Head of caudate nucleus (tissue), 42 donors: Measurements from ENCODE around the gene KCNAB2.

Source experiments
- DNase-seq, 42 donors: peaks; one replicate each; pipeline versions ENCODE4 v3.0.0 to v3.0.0-alpha.2; 2020 to 2021; ENCODE audit warnings: mixed read lengths in 7 of 42
- intact Hi-C: fragments of 100-400 bp; cut with DNase I; formaldehyde crosslinking; loops from one replicate; pipeline ENCODE4 v1.15.0; 2022

KCNAB2 gene

DNA sequence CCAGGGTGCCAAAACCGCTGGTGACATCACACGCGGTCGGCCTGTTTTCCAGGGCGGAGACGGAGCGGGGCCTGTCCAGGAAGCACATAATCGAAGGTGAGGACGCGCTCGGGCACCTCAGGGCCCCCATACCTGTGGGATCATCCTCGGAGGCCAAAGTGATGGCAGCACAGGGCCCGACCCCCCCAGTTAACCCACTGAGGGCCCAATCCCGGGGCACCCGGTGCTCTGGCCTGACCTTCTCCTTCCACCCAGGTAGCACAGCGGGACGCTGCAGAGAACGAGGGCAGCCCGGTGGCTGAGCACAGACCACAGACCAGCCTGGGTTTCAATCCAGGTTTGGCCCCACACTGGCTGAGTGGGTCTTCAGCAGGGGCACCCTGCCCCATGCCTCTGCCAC is 43.3 kb downstream of the KCNAB2 start:
- intact Hi-C loops, result no loop called here
- DNase-seq, result peak in 1 of 42 donors; percentile 1

GRCh38 chr1:6090288-6090687 is 44.6 kb downstream of the KCNAB2 start:
- intact Hi-C loops, result no loop called here
- no peak for DNase-seq

DNA sequence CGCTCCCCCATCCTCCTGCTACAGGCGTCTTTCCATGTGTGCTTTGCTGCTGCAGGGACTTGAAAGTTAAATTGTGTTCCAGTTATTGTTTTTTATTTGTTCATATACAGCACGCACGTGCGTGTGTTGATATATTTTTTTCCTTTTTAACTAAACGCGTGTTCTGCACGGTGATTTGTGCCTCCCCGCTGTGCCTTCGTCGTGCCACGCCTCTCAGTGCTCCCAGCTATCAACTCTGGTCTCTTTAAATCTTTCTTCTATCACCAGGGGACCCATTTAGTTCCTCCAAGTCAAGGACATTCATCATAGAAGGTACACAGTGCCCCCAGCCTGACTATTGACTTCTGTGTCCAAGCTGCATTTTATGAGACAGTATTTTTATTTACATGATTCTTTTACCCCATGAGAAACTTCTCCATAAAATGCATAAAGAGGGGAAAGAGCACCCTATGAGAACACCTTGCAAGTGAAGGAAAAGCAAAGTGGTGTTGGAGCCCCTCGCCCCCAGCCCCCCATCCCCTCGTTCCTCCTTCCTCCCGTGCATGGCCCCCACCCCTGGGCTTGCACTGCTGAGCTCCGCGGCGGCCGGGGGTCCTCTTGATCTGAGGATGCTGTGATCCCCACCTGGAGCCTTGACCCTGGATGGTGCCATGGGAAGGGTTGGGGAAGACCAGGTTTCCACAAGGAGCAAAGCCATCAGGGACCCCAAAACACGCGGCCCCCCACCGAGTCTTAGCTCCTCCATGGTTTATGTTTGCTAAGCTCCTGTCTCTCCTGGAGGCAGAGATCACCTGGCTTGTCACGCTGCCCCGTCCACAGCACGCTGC is 45.5 kb downstream of the KCNAB2 start:
- DNase-seq, result peak in 1 of 42 donors; percentile 1
- intact Hi-C loops, result no loop called here

- DNase-seq, result no peak
- intact Hi-C loops, result no loop called here
These were observed 46.1 kb downstream of the KCNAB2 start for GRCh38 chr1:6091823-6092109.

GRCh38 chr1:6092211-6092610 is 46.5 kb downstream of the KCNAB2 start:
- intact Hi-C loops, result no loop called here
- DNase-seq, result no peak

DNA sequence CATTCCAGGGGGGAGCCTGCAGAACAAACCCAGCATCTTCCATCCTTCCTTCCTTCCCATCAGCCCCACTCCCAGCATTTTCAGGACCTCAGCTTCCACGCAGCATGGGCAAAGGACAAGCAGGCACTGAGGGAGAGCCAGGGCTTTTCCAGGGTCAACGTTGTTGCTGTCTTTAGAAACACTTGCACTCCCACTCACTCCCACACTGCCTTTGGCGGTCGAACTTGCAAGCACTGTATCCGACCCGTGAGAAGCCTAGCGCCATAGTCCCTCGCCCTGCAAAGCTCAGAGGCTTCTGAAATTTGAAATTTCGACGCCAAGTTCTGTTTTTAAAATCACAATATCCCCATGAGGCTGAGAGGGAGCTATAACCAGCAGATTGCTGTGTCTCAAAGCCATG is 47.4 kb downstream of the KCNAB2 start:
- intact Hi-C loops, result no loop called here
- DNase-seq, result peak in 1 of 42 donors; percentile 1

DNA sequence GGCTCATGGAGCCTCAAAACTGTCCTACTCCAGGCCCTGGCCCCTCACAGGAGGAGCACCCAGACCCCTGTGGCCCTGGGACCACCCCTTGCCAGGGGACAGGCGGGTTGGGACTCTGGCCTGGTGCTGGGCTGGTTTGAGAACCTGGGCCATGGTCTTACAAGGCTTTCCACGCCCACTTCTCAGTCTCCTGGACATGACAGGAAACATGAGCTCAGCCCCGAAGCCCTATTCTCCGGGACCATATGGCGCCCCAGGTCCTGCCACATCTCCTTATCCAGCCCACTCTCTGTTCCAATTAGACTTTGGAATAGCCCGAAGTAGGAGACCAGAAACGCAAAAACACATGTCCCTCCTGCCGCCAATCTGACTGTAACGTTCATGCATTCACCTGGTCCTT is 47.9 kb downstream of the KCNAB2 start:
- intact Hi-C loops, result no loop called here
- peak in 1 of 42 donors; percentile 1 for DNase-seq

- peak in 1 of 42 donors; percentile 2 for DNase-seq
These were observed 48.6 kb downstream of the KCNAB2 start for GRCh38 chr1:6094246-6094645.

DNA sequence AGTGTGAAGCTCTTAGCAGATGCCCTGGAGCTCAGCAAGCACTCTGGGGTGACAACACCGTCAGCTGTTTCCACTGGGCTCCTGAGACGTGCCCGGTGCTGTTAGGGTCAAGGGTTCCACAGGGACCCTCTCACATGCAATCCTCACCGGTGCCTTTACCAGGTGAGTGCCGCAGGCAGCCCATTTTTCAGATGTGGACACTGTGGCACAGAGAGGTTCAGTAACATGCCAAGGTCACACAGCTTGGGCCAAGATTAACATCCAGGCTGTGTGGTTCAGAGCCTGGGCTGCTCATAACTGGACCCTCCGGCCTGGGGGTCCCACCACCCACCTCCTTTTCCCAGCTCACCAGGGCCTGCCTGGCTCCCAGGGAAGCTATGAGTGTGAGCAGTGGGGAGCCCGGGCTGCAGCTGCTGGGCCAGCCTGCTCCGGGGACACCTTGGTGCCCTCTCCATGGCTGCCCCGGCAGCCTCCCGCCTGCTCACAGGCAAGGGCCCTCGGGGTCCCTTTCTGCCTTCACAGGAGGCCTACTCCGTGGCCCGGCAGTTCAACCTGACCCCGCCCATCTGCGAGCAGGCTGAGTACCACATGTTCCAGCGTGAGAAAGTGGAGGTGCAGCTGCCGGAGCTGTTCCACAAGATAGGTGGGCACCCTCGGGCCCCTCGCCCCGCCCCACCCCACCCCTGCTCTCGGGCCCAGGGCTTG is 49.3 kb downstream of the KCNAB2 start:
- intact Hi-C loops, result no loop called here
- peak in 1 of 42 donors; percentile 1 for DNase-seq

More at GRCh38 chr1:6094246-6094645, 48.6 kb downstream of the KCNAB2 start:
- intact Hi-C loops, result no loop called here

GRCh38 chr1:6095511-6096242 is 50.0 kb downstream of the KCNAB2 start:
- DNase-seq, result no peak
- intact Hi-C loops, result no loop called here

DNA sequence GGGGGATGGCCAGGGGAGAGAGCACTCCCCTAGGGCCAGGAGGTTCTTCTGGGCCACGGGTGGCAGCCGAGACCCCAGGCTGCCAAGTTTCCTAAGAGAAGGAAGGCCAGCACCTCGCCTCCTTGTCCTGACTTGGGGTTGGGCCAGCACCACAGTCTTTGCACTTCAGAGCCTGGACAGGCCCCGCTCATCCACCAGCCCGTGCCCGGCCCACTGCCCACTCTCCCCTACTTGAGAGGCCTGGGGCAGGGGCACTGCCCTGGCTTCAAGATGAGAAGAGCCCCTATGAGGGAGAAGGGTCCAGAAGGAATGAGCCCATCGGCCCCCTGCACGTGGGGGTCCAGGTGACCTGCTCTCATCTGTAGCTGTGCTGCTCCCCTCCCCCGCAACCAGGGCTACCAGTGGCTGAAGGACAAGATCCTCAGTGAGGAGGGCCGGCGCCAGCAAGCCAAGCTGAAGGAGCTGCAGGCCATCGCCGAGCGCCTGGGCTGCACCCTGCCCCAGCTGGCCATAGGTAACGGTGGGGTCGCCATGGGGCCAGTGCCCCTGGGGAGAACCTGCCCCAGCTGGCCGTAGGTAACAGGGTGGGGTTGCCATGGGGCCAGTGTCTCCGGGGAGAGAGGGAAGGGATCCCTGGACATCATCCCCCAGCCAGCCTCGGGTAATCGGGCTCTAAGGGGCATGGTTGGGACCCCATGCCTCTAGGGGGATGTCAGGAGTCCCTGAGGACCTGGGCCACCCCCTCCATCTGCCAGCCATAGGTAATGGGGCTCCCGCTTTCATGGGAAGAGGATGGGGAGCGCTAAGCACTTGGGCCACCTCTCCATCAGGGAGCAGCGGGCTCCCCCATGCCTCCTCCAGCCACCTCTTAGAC is 50.8 kb downstream of the KCNAB2 start:
- no peak for DNase-seq
- intact Hi-C loops, result no loop called here

GRCh38 chr1:6097117-6097595 is 51.5 kb downstream of the KCNAB2 start:
- intact Hi-C loops, result no loop called here
- DNase-seq, result no peak

- intact Hi-C loops, result no loop called here
- peak in 1 of 42 donors; percentile 3 for DNase-seq
These were observed 52.1 kb downstream of the KCNAB2 start for GRCh38 chr1:6097824-6098223.

- intact Hi-C loops, result no loop called here
- DNase-seq, result peak in 1 of 42 donors; percentile 1
These were observed 52.9 kb downstream of the KCNAB2 start for GRCh38 chr1:6098303-6099215.

GRCh38 chr1:6099297-6099696 is 53.6 kb downstream of the KCNAB2 start:
- DNase-seq, result peak in 1 of 42 donors; percentile 1
- intact Hi-C loops, result no loop called here

- intact Hi-C loops, result no loop called here
- peak in 1 of 42 donors; percentile 10 for DNase-seq
These were observed 54.4 kb downstream of the KCNAB2 start for GRCh38 chr1:6099787-6100765.
